Measurements from ENCODE around the gene GPR6.

GPR6 gene

GRCh38 chr6:109991201-109992101, 13.3 kb downstream of the GPR6 start:
- no peaks in the 10 kb centered on the region for H3K27me3 ChIP-seq (ENCODE audit: control insufficient read depth in 5 of 5, insufficient read depth in 4 of 5, low read length in 5 of 5)

GRCh38 chr6:109998159-109998785, 20.2 kb downstream of the GPR6 start:
- H3K27ac ChIP-seq (ENCODE audit: low read depth, low read length): no peak overlapping the region
- H3K36me3 ChIP-seq (ENCODE audit: control insufficient read depth in 5 of 5, insufficient read depth in 5 of 5, low read length in 5 of 5): no peaks in the 10 kb centered on the region
- H3K9ac ChIP-seq (ENCODE audit: low read length in 5 of 5): no peak overlapping the region
- H3K27me3 ChIP-seq (ENCODE audit: control insufficient read depth in 5 of 5, insufficient read depth in 4 of 5, low read length in 5 of 5): no peaks in the 10 kb centered on the region
- H3K4me1 ChIP-seq (ENCODE audit: control insufficient read depth in 5 of 5, insufficient read depth in 5 of 5, low read length in 5 of 5): no peaks in the 10 kb centered on the region
- no peak overlapping the region for H3K4me3 ChIP-seq (ENCODE audit: low read depth in 1 of 5, low read length in 5 of 5)
- peaks cover 0 to 5% (median 0%) of the 10 kb centered on the region in 5 donors for H3K9me3 ChIP-seq (ENCODE audit: control insufficient read depth in 5 of 5, low read length in 5 of 5)

More at GRCh38 chr6:109991201-109992101, 13.3 kb downstream of the GPR6 start:
- Histone ChIP-seq H3K4me3 (ENCODE audit: low read depth in 1 of 5, low read length in 5 of 5) (no peak overlapping the region), H3K27ac (ENCODE audit: low read depth, low read length) (no peak overlapping the region), H3K9ac (ENCODE audit: low read length in 5 of 5) (no peak overlapping the region), H3K9me3 (ENCODE audit: control insufficient read depth in 5 of 5, low read length in 5 of 5) (no peaks in the 10 kb centered on the region), H3K36me3 (ENCODE audit: control insufficient read depth in 5 of 5, insufficient read depth in 5 of 5, low read length in 5 of 5) (no peaks in the 10 kb centered on the region), H3K4me1 (ENCODE audit: control insufficient read depth in 5 of 5, insufficient read depth in 5 of 5, low read length in 5 of 5) (no peaks in the 10 kb centered on the region)

DNA sequence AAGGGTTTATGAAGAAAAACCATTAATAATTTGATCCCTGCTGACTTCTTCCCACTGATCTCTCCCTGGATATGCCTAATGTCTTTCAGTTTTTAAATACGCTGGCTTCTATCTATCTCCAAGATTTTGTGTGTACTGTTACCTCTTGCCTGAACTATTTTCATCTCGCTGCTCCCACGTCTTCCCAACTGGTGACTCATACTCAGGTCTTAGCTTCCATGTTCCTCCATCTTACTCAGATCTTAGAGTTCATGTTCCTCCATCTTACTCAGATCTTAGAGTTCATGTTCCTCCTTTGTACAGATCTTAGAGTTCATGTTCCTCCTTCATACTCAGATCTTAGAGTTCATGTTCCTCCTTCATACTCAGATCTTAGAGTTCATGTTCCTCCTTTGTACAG, 21.6 kb downstream of the GPR6 start:
- no peaks in the 10 kb centered on the region for H3K36me3 ChIP-seq (ENCODE audit: control insufficient read depth in 5 of 5, insufficient read depth in 5 of 5, low read length in 5 of 5)
- no peaks in the 10 kb centered on the region for H3K27me3 ChIP-seq (ENCODE audit: control insufficient read depth in 5 of 5, insufficient read depth in 4 of 5, low read length in 5 of 5)
- H3K4me3 ChIP-seq (ENCODE audit: low read depth in 1 of 5, low read length in 5 of 5): no peak overlapping the region
- no peak overlapping the region for H3K9ac ChIP-seq (ENCODE audit: low read length in 5 of 5)
- no peaks in the 10 kb centered on the region for H3K4me1 ChIP-seq (ENCODE audit: control insufficient read depth in 5 of 5, insufficient read depth in 5 of 5, low read length in 5 of 5)
- H3K27ac ChIP-seq (ENCODE audit: low read depth, low read length): no peak overlapping the region
- H3K9me3 ChIP-seq (ENCODE audit: control insufficient read depth in 5 of 5, low read length in 5 of 5): peaks cover 0 to 5% (median 0%) of the 10 kb centered on the region in 5 donors

DNA sequence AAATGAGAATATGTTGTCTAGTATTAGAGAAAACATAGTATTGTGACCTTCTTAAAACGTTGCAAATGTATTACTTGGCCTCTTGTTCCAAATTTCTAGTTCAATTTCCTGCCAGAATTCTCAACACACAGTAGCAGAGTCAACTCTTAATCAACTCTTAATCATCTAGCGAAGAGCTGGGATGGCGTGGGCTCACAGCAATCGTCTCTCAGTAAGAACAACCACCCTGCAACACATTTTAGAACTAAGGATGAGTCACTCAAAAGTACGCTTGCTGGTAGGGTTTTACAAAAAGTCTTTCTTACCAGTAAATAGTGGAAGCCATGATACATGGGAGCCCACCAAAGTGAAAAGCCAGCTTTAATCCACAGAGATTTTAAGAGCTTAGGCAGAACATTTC, 24.6 kb downstream of the GPR6 start:
- H3K27me3 ChIP-seq (ENCODE audit: control insufficient read depth in 5 of 5, insufficient read depth in 4 of 5, low read length in 5 of 5): peaks cover 0 to 2% (median 0%) of the 10 kb centered on the region in 5 donors
- H3K4me3 ChIP-seq (ENCODE audit: low read depth in 1 of 5, low read length in 5 of 5): no peak overlapping the region
- H3K4me1 ChIP-seq (ENCODE audit: control insufficient read depth in 5 of 5, insufficient read depth in 5 of 5, low read length in 5 of 5): no peaks in the 10 kb centered on the region
- H3K36me3 ChIP-seq (ENCODE audit: control insufficient read depth in 5 of 5, insufficient read depth in 5 of 5, low read length in 5 of 5): no peaks in the 10 kb centered on the region
- H3K9ac ChIP-seq (ENCODE audit: low read length in 5 of 5): no peak overlapping the region
- H3K27ac ChIP-seq (ENCODE audit: low read depth, low read length): no peak overlapping the region
- H3K9me3 ChIP-seq (ENCODE audit: control insufficient read depth in 5 of 5, low read length in 5 of 5): peaks cover 0 to 5% (median 0%) of the 10 kb centered on the region in 5 donors

GRCh38 chr6:110013386-110013785, 35.3 kb downstream of the GPR6 start:
- H3K4me3 ChIP-seq (ENCODE audit: low read depth in 1 of 5, low read length in 5 of 5): no peak overlapping the region

DNA sequence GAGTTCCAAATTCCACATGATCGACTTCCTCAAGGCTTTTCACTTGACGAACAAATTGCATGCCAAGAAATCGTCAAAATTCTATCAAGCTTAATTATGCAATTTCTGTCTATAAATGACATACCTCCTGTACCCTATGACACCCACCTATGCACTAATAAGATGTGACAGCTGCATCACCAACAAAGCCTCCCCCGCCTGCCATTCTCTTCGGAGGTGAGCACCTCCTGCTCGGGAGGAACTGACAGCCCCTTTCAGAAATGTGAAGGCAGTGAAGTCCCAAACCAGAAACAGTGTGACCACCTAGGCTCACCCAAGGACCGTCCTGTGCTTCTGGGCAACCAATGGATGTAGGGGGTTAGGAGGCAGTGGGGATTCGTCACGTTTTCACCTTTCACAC, 37.1 kb downstream of the GPR6 start:
- H3K9ac ChIP-seq (ENCODE audit: low read length in 5 of 5): no peak overlapping the region
- H3K4me1 ChIP-seq (ENCODE audit: control insufficient read depth in 5 of 5, insufficient read depth in 5 of 5, low read length in 5 of 5): no peaks in the 10 kb centered on the region
- no peaks in the 10 kb centered on the region for H3K36me3 ChIP-seq (ENCODE audit: control insufficient read depth in 5 of 5, insufficient read depth in 5 of 5, low read length in 5 of 5)
- H3K4me3 ChIP-seq (ENCODE audit: low read depth in 1 of 5, low read length in 5 of 5): no peak overlapping the region
- H3K9me3 ChIP-seq (ENCODE audit: control insufficient read depth in 5 of 5, low read length in 5 of 5): no peaks in the 10 kb centered on the region
- no peak overlapping the region for H3K27ac ChIP-seq (ENCODE audit: low read depth, low read length)
- peaks cover 0 to 6% (median 3%) of the 10 kb centered on the region in 5 donors for H3K27me3 ChIP-seq (ENCODE audit: control insufficient read depth in 5 of 5, insufficient read depth in 4 of 5, low read length in 5 of 5)

More at GRCh38 chr6:110013386-110013785, 35.3 kb downstream of the GPR6 start:
- Histone ChIP-seq H3K4me1 (ENCODE audit: control insufficient read depth in 5 of 5, insufficient read depth in 5 of 5, low read length in 5 of 5) (no peaks in the 10 kb centered on the region), H3K27ac (ENCODE audit: low read depth, low read length) (no peak overlapping the region), H3K27me3 (ENCODE audit: control insufficient read depth in 5 of 5, insufficient read depth in 4 of 5, low read length in 5 of 5) (peaks cover 0 to 4% (median 1%) of the 10 kb centered on the region in 5 donors), H3K9me3 (ENCODE audit: control insufficient read depth in 5 of 5, low read length in 5 of 5) (no peaks in the 10 kb centered on the region), H3K36me3 (ENCODE audit: control insufficient read depth in 5 of 5, insufficient read depth in 5 of 5, low read length in 5 of 5) (no peaks in the 10 kb centered on the region), H3K9ac (ENCODE audit: low read length in 5 of 5) (no peak overlapping the region)

DNA sequence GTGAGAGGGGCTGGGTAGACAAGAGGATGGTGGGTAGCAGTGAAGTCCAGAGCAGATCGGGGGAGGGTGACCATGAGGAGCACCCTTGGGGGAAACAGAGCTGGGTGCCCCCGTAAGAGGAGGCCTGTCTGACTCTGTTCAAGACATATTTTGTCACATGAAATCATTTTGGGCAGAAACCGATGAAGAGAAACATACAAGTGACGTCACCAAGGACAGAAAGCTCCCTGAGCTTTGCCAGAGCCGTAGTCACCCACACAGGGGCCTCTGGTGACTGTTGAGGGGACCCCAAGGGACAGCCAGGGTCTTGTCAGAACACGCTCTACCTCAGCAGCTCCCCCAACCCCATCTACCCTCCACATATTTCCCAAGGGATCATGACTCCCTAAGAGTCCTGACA, 39.2 kb downstream of the GPR6 start:
- peaks cover 0 to 6% (median 3%) of the 10 kb centered on the region in 5 donors for H3K27me3 ChIP-seq (ENCODE audit: control insufficient read depth in 5 of 5, insufficient read depth in 4 of 5, low read length in 5 of 5)
- H3K9me3 ChIP-seq (ENCODE audit: control insufficient read depth in 5 of 5, low read length in 5 of 5): no peaks in the 10 kb centered on the region
- H3K27ac ChIP-seq (ENCODE audit: low read depth, low read length): no peak overlapping the region
- H3K9ac ChIP-seq (ENCODE audit: low read length in 5 of 5): no peak overlapping the region
- no peak overlapping the region for H3K4me3 ChIP-seq (ENCODE audit: low read depth in 1 of 5, low read length in 5 of 5)
- no peaks in the 10 kb centered on the region for H3K36me3 ChIP-seq (ENCODE audit: control insufficient read depth in 5 of 5, insufficient read depth in 5 of 5, low read length in 5 of 5)
- no peaks in the 10 kb centered on the region for H3K4me1 ChIP-seq (ENCODE audit: control insufficient read depth in 5 of 5, insufficient read depth in 5 of 5, low read length in 5 of 5)

GRCh38 chr6:110017946-110018345, 39.8 kb downstream of the GPR6 start:
- no peaks in the 10 kb centered on the region for H3K36me3 ChIP-seq (ENCODE audit: control insufficient read depth in 5 of 5, insufficient read depth in 5 of 5, low read length in 5 of 5)
- H3K9me3 ChIP-seq (ENCODE audit: control insufficient read depth in 5 of 5, low read length in 5 of 5): no peaks in the 10 kb centered on the region
- no peak overlapping the region for H3K4me3 ChIP-seq (ENCODE audit: low read depth in 1 of 5, low read length in 5 of 5)
- no peak overlapping the region for H3K27ac ChIP-seq (ENCODE audit: low read depth, low read length)
- H3K27me3 ChIP-seq (ENCODE audit: control insufficient read depth in 5 of 5, insufficient read depth in 4 of 5, low read length in 5 of 5): peaks cover 0 to 6% (median 3%) of the 10 kb centered on the region in 5 donors
- H3K4me1 ChIP-seq (ENCODE audit: control insufficient read depth in 5 of 5, insufficient read depth in 5 of 5, low read length in 5 of 5): no peaks in the 10 kb centered on the region
- H3K9ac ChIP-seq (ENCODE audit: low read length in 5 of 5): no peak overlapping the region

GRCh38 chr6:110018486-110018885, 40.4 kb downstream of the GPR6 start:
- Histone ChIP-seq H3K9me3 (ENCODE audit: control insufficient read depth in 5 of 5, low read length in 5 of 5) (no peaks in the 10 kb centered on the region), H3K27me3 (ENCODE audit: control insufficient read depth in 5 of 5, insufficient read depth in 4 of 5, low read length in 5 of 5) (peaks cover 0 to 6% (median 3%) of the 10 kb centered on the region in 5 donors), H3K27ac (ENCODE audit: low read depth, low read length) (no peak overlapping the region), H3K4me1 (ENCODE audit: control insufficient read depth in 5 of 5, insufficient read depth in 5 of 5, low read length in 5 of 5) (no peaks in the 10 kb centered on the region), H3K4me3 (ENCODE audit: low read depth in 1 of 5, low read length in 5 of 5) (no peak overlapping the region), H3K9ac (ENCODE audit: low read length in 5 of 5) (no peak overlapping the region), H3K36me3 (ENCODE audit: control insufficient read depth in 5 of 5, insufficient read depth in 5 of 5, low read length in 5 of 5) (no peaks in the 10 kb centered on the region)

DNA sequence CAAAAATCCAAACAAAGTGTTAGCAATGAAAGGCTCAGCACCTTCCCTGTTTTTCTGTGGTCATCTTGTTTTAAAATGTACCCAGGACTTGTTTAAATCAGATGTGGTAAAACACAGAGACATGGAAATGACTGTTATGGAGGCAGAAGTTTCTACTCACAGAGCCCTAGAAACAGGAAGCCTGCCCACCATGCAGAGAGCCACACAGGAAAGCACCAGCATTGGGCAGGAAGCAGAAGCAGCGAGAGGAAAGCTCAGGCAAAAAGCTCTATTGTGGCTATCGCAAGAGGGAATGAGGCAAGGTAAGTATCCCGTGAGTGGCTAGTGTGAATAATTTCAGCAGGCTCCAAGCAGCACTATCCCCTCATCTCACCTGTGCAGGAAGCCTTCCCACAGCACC, 42.8 kb downstream of the GPR6 start:
- peaks cover 0 to 6% (median 3%) of the 10 kb centered on the region in 5 donors for H3K27me3 ChIP-seq (ENCODE audit: control insufficient read depth in 5 of 5, insufficient read depth in 4 of 5, low read length in 5 of 5)
- H3K9ac ChIP-seq (ENCODE audit: low read length in 5 of 5): no peak overlapping the region
- no peak overlapping the region for H3K4me3 ChIP-seq (ENCODE audit: low read depth in 1 of 5, low read length in 5 of 5)
- no peaks in the 10 kb centered on the region for H3K36me3 ChIP-seq (ENCODE audit: control insufficient read depth in 5 of 5, insufficient read depth in 5 of 5, low read length in 5 of 5)
- H3K4me1 ChIP-seq (ENCODE audit: control insufficient read depth in 5 of 5, insufficient read depth in 5 of 5, low read length in 5 of 5): no peaks in the 10 kb centered on the region
- H3K9me3 ChIP-seq (ENCODE audit: control insufficient read depth in 5 of 5, low read length in 5 of 5): peaks cover 0 to 3% (median 0%) of the 10 kb centered on the region in 5 donors
- H3K27ac ChIP-seq (ENCODE audit: low read depth, low read length): no peak overlapping the region
